ENCODE measurements around the gene PRKCH. TPM values are rescaled to one million over a fixed set of nuclear protein-coding genes. Genes with fewer than 3 reads are reported as not detected.

The PRKCH gene
- total RNA-seq, 1 donor from 2014 or later = 43.0 TPM

DNA sequence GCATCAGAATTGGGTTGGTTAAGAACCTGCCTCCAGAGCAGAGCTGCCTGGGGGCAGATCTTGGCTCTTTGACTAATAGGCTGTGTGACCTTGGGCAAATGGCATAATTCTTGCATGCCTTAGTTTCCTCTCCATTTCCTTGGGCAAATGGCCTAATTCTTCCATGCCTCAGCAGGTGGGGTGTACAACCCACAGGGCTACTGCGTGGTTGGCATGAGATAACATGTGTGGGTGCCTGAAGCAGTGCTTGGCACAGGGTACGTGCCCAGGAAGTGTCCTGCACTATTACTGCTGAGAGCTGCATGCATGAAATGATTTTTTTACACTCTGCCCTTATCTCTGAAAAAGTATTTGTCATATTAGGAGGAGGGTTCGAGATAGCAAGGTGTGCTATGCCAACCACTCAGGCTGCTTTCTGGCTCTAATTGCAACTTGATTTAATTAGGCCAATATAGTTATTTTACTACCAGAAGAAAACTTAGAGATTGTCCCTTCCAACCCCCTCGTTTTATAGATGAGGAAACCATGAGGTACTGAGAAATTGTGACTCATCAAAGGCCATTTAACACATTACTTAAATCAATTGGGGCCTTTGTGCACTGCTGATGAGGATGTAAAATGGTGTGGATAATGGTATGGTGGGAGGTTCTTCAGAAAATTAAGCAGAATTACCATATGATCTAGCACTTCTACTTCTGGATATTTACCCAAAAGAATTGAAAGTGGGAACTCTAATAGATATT is 212.3 kb downstream of the PRKCH start:
- no peaks in the 10 kb centered on the region for H3K9me3 ChIP-seq
- no peak for TF ChIP-seq POLR2AphosphoS5 (IDR thresholded peaks at IDR 0.05; ENCODE audit: insufficient read depth in 1 of 2, low read depth in 1 of 2)
- no peak for TF ChIP-seq POLR2A (IDR thresholded peaks at IDR 0.05)
- TF ChIP-seq, protein P1, sequence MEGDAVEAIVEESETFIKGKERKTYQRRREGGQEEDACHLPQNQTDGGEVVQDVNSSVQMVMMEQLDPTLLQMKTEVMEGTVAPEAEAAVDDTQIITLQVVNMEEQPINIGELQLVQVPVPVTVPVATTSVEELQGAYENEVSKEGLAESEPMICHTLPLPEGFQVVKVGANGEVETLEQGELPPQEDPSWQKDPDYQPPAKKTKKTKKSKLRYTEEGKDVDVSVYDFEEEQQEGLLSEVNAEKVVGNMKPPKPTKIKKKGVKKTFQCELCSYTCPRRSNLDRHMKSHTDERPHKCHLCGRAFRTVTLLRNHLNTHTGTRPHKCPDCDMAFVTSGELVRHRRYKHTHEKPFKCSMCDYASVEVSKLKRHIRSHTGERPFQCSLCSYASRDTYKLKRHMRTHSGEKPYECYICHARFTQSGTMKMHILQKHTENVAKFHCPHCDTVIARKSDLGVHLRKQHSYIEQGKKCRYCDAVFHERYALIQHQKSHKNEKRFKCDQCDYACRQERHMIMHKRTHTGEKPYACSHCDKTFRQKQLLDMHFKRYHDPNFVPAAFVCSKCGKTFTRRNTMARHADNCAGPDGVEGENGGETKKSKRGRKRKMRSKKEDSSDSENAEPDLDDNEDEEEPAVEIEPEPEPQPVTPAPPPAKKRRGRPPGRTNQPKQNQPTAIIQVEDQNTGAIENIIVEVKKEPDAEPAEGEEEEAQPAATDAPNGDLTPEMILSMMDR (IDR thresholded peaks at IDR 0.05) = no peak
- no peak for DNase-seq (ENCODE audit: extremely low spot score in 2 of 2)
- peaks cover 46% of the 10 kb centered on the region for H3K4me1 ChIP-seq
- H3K36me3 ChIP-seq = peaks cover 0 to 3% of the 10 kb centered on the region in 2 donors
- H3K4me3 ChIP-seq = no peak overlapping the region
- no peak overlapping the region for H3K27ac ChIP-seq
- intact Hi-C loops (cut with DNase I) = no loop called here
- no peaks in the 10 kb centered on the region for H3K27me3 ChIP-seq

DNA sequence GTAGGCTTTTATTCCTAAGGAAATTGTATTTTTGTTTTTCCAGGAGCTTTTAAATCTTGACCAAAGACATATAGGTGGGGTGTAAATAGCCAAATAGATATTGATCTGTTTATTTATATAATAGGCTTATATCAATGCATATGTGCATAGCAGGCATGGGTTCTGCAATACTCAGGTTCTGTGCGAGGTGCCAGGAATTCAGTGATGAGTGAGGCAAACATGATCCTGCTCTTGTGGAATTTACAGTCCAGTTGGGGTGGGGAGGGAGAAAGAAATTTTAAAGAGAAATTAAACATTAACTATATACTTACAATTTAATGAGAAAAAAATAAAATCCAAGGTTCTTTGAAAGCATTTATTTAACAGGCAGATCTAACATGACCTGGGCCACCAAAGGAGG is 213.7 kb downstream of the PRKCH start:
- intact Hi-C loops (cut with DNase I) = no loop called here
- Histone ChIP-seq H3K27me3 (no peaks in the 10 kb centered on the region), H3K36me3 (no peaks in the 10 kb centered on the region), H3K9me3 (no peaks in the 10 kb centered on the region), H3K4me1 (peaks cover 47% of the 10 kb centered on the region), H3K27ac (no peak overlapping the region), H3K4me3 (no peak overlapping the region)
- TF ChIP-seq, protein P1 (IDR thresholded peaks at IDR 0.05) = no peak
- TF ChIP-seq POLR2A (IDR thresholded peaks at IDR 0.05) = no peak
- no peak for TF ChIP-seq POLR2AphosphoS5 (IDR thresholded peaks at IDR 0.05; ENCODE audit: insufficient read depth in 1 of 2, low read depth in 1 of 2)
- DNase-seq (ENCODE audit: extremely low spot score in 2 of 2) = no peak

DNA sequence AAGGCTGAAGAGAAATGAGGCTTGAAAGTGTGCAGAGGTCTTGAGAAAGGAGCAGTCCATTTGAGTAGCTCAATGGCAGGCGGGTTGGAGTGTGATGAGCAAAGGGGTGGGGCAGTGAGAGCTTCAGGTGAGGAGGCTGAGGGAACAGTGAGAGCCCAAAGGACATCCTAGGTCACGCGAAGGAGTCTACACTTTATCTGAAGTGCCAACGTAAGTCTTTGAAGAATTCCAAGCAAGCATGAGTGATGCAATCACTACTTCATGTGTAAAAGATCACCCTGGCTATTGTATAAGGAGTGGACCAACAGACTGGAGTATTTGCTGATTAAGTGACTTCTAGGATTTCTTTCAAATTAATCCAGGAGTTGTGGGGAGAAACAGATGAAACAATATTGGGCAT is 214.1 kb downstream of the PRKCH start:
- Histone ChIP-seq H3K27me3 (no peaks in the 10 kb centered on the region), H3K4me3 (no peak overlapping the region), H3K27ac (no peak overlapping the region), H3K4me1 (peaks cover 47% of the 10 kb centered on the region), H3K36me3 (no peaks in the 10 kb centered on the region), H3K9me3 (no peaks in the 10 kb centered on the region)
- no peak for TF ChIP-seq POLR2A (IDR thresholded peaks at IDR 0.05)
- TF ChIP-seq POLR2AphosphoS5 (IDR thresholded peaks at IDR 0.05; ENCODE audit: insufficient read depth in 1 of 2, low read depth in 1 of 2) = no peak
- TF ChIP-seq, protein P1 (IDR thresholded peaks at IDR 0.05) = no peak
- intact Hi-C loops (cut with DNase I) = no loop called here
- no peak for DNase-seq (ENCODE audit: extremely low spot score in 2 of 2)

DNA sequence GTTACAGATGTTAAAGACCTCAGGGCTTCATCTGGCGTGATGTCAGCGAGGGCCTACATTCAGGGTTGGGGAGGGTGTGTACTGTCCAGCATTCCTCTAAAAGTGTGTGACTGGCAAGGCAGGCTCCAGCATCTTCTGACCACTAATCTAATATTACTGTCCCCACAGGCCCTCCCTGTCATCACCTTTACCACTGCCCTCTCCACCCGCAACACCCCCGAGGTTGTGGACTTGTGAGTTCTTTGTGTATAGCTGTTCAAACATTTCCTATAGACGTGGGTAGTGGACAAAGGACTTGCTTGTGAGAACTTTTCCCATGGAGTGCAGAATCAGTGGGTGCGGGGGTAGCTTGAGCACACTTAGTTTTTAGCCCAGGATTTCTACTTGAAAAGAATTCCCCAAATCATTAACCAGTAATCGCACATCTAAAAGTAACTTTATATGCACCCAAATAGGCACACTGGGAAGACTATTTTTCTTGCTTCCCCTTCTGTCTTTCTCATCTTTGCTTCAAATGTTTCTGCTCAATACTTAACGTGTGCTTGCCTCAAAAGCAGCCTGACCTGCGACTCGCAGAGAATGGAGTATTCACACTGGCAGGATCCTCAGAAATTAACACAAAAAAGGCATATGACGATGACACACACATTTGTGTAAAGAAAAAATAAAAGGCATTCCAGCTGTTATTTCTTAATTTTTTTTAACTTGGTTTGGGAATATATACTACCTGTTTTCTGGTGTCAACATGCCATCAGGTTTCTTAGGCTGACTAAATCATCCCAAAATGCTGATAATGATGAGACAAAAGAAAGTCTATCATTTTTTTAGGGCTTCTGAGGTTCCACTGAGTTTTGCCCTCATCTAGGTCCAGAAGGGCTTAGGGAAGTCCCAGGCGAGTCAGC is 215.5 kb downstream of the PRKCH start:
- intact Hi-C loops (cut with DNase I) = no loop called here

More for the DNA sequence above, 215.5 kb downstream of the PRKCH start:
- Histone ChIP-seq H3K36me3 (no peaks in the 10 kb centered on the region), H3K4me1 (peaks cover 33% of the 10 kb centered on the region), H3K27me3 (no peaks in the 10 kb centered on the region), H3K27ac (peak overlapping the region; percentile 16), H3K4me3 (no peak overlapping the region), H3K9me3 (no peaks in the 10 kb centered on the region)
- TF ChIP-seq POLR2A (IDR thresholded peaks at IDR 0.05) (no peak), POLR2AphosphoS5 (IDR thresholded peaks at IDR 0.05; ENCODE audit: insufficient read depth in 1 of 2, low read depth in 1 of 2) (no peak)
- TF ChIP-seq, protein P1 (IDR thresholded peaks at IDR 0.05) = no peak
- no peak for DNase-seq (ENCODE audit: extremely low spot score in 2 of 2)
